ENCODE data around the gene ISCA2. TPM values are rescaled to one million over a fixed set of nuclear protein-coding genes. Genes with fewer than 3 reads are reported as not detected.
"Not testable (repeated sequence)": the region's sequence is repeated elsewhere in the genome, so short reads cannot be mapped to it uniquely, and the experiment has no call there.

The ISCA2 gene
- total and polyA plus RNA-seq, 9 donors = 21.7 to 27.1 (median 24.5) TPM

DNA sequence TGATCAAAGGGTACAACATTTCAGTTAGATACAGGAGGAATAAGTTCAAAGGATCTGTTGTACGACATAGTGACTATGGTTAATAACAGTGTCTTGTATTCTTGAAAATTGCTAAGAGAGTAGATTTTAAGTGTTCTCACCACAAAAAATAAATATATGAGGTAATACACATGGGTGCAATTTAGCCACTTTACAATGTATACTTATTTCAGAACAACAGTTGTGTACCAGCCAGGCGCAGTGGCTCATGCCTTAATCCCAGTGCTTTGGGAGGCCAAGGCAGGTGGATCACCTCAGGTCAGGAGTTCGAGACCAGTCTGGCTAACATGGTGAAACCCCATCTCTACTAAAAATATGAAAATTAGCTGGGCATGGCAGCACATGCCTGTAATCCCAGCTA, 42.8 kb downstream of the ISCA2 start:
- not testable (repeated sequence) for H3K4me1 ChIP-seq (ENCODE audit: control insufficient read depth, insufficient read depth, low read length)

DNA sequence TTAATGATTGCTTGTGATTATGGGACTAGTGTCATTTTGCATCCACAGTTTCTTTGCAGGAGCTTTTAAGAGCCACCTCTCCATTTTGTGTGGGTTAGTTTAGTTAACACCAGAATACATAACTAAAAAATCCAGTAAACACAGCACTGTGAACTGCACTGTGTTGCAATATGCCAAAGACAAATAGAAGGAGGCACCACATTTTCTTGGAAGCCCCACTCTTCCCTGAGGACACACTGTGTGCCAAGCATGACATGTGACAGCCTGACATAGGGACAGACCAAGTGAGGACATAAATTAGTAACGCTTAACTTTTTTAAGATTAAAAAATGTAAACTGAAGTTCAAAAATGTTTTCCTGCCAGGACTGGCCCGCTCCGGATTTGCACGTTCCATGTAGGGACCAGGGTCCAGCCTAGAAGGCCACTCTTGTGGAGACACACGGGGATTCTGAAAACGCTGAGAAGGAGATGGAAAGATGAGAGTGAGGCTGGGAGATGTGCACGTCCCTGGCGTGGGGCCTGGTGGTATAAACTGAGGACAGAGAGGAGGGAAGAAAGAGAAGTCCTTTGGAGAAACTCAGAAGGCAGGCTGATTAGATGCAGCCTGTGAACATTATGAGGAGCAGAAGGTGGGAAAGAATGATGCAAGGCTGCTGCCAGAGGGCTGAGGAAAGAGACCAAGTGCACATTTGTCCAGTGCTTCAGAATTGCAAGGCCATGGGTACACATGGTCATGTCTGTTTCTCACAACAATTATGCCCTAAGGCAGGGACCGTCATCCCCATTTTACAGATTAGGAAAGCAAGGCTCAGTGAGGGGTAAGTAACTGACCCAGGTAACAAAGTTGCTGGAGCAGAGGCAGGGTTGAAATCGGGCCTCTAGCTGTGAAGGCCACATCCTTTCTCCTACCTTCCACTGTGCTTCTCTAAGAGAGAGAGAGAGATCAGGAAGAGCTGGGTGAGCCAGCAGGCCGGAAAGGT, 45.1 kb downstream of the ISCA2 start:
- H3K9me3 ChIP-seq (replicated peaks; ENCODE audit: control insufficient read depth, low read depth, low read length) = no peaks in the 10 kb centered on the region
- no peak for DNase-seq
- WGBS (ENCODE audit: insufficient coverage) = 77% methylated on average over 9 of the region's 11 CpGs
- no peak overlapping the region for H3K27ac ChIP-seq (ENCODE audit: low read length)
- H3K4me1 ChIP-seq (ENCODE audit: control insufficient read depth, insufficient read depth, low read length) = peaks cover 5% of the 10 kb centered on the region
- peaks cover 7% of the 10 kb centered on the region for H3K27me3 ChIP-seq (ENCODE audit: control insufficient read depth, insufficient read depth, low read length)
- H3K4me3 ChIP-seq (ENCODE audit: low read length) = no peak overlapping the region
- H3K36me3 ChIP-seq (ENCODE audit: control insufficient read depth, insufficient read depth, low read length) = no peaks in the 10 kb centered on the region

More for the DNA sequence above, 42.8 kb downstream of the ISCA2 start:
- 93% methylated on average over 2 of the region's 3 CpGs for WGBS (ENCODE audit: insufficient coverage)
- not testable (repeated sequence) for DNase-seq; H3K27ac ChIP-seq (ENCODE audit: low read length); H3K27me3 ChIP-seq (ENCODE audit: control insufficient read depth, insufficient read depth, low read length); H3K9me3 ChIP-seq (replicated peaks; ENCODE audit: control insufficient read depth, low read depth, low read length); H3K36me3 ChIP-seq (ENCODE audit: control insufficient read depth, insufficient read depth, low read length); H3K4me3 ChIP-seq (ENCODE audit: low read length)

GRCh38 chr14:74539503-74539902, 45.9 kb downstream of the ISCA2 start:
- Histone ChIP-seq H3K36me3 (ENCODE audit: control insufficient read depth, insufficient read depth, low read length) (no peaks in the 10 kb centered on the region), H3K4me3 (ENCODE audit: low read length) (no peak overlapping the region), H3K27ac (ENCODE audit: low read length) (no peak overlapping the region), H3K9me3 (replicated peaks; ENCODE audit: control insufficient read depth, low read depth, low read length) (no peaks in the 10 kb centered on the region), H3K4me1 (ENCODE audit: control insufficient read depth, insufficient read depth, low read length) (peaks cover 13% of the 10 kb centered on the region), H3K27me3 (ENCODE audit: control insufficient read depth, insufficient read depth, low read length) (peaks cover 7% of the 10 kb centered on the region)
- DNase-seq = no peak
- WGBS (ENCODE audit: insufficient coverage) = 33% methylated on average over 2 of the region's 4 CpGs

- no peak for DNase-seq
- no peak overlapping the region for H3K27ac ChIP-seq (ENCODE audit: low read length)
Observed at GRCh38 chr14:74541225-74541624, 47.7 kb downstream of the ISCA2 start.

DNA sequence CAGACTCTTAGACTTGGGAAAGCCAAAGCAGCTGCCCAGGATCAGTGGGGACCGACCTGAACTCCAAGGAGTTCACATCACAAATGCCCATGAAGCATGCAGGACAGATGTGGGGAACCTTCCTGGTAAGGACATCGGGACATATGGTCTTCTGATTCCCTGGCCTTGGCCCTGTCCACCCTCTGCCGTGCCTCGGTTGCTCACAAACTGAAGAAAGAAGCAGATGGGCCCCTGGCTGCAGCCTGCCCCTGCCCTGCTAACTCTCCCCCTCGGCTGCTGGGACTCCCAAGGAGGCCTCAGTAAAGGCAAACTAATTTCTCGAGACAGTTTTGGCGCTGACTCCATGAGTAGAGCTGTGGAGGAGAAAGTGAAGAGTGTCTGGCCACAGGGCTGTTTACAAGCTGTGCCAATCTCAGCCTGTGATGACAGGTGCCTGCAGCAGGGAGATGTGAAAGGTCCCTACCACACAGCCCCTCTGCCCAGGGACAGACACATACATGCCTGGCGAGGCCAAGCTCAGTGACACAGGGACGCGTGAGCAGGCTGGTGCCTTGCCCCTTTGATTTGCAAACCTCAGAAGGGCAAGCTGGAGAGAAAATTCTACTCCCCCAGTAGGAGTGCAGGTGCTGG, 48.6 kb downstream of the ISCA2 start:
- no peak overlapping the region for H3K4me3 ChIP-seq (ENCODE audit: low read length)
- H3K27ac ChIP-seq (ENCODE audit: low read length) = no peak overlapping the region
- H3K27me3 ChIP-seq (ENCODE audit: control insufficient read depth, insufficient read depth, low read length) = peaks cover 15% of the 10 kb centered on the region

More at GRCh38 chr14:74541225-74541624, 47.7 kb downstream of the ISCA2 start:
- no peaks in the 10 kb centered on the region for H3K9me3 ChIP-seq (replicated peaks; ENCODE audit: control insufficient read depth, low read depth, low read length)
- no peaks in the 10 kb centered on the region for H3K36me3 ChIP-seq (ENCODE audit: control insufficient read depth, insufficient read depth, low read length)
- H3K4me1 ChIP-seq (ENCODE audit: control insufficient read depth, insufficient read depth, low read length) = peaks cover 29% of the 10 kb centered on the region
- 100% methylated on average over 1 of the region's 3 CpGs for WGBS (ENCODE audit: insufficient coverage)
- H3K4me3 ChIP-seq (ENCODE audit: low read length) = no peak overlapping the region
- H3K27me3 ChIP-seq (ENCODE audit: control insufficient read depth, insufficient read depth, low read length) = peaks cover 11% of the 10 kb centered on the region

DNA sequence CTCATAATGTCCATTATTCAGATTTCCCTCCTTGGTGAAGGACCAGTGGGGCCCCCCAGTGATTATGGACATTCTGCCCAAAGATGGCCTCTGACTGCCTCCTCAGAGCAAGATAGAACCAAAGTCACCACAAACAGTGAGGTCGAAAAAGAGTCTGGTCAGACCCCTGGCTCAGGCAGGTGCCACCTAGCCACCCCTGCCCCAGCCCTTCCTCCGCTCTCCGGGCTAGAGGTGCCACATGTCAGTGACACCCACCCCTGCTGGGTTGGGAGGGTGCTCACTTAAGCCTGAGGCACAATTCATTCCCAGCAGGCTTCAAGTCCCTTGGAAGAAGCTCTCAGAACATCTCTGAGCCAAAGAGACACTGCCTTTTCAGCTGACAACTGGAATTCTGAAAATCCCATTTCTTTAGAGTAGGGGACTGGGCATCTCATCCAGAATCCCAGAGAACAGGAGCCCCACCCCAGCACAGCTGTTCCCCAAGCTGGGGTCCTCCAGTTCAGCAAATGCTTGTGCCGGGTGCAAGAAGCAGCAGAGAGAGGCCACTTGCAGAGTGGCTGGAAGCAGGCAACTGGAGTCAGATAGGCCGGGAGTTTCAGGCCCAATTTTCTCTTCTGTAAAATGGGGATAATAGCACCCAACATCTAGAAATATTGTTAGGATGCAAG, 50.3 kb downstream of the ISCA2 start:
- H3K4me1 ChIP-seq (ENCODE audit: control insufficient read depth, insufficient read depth, low read length) = peaks cover 49% of the 10 kb centered on the region
- DNase-seq = no peak
- no peak overlapping the region for H3K27ac ChIP-seq (ENCODE audit: low read length)
- H3K27me3 ChIP-seq (ENCODE audit: control insufficient read depth, insufficient read depth, low read length) = peaks cover 19% of the 10 kb centered on the region
- 78% methylated on average over 4 of the region's 5 CpGs for WGBS (ENCODE audit: insufficient coverage)
- no peaks in the 10 kb centered on the region for H3K36me3 ChIP-seq (ENCODE audit: control insufficient read depth, insufficient read depth, low read length)
- H3K4me3 ChIP-seq (ENCODE audit: low read length) = no peak overlapping the region
- no peaks in the 10 kb centered on the region for H3K9me3 ChIP-seq (replicated peaks; ENCODE audit: control insufficient read depth, low read depth, low read length)

More for the DNA sequence above, 48.6 kb downstream of the ISCA2 start:
- DNase-seq = no peak
- H3K4me1 ChIP-seq (ENCODE audit: control insufficient read depth, insufficient read depth, low read length) = peaks cover 38% of the 10 kb centered on the region
- no peaks in the 10 kb centered on the region for H3K9me3 ChIP-seq (replicated peaks; ENCODE audit: control insufficient read depth, low read depth, low read length)
- WGBS (ENCODE audit: insufficient coverage) = 59% methylated on average over 4 of the region's 10 CpGs
- no peaks in the 10 kb centered on the region for H3K36me3 ChIP-seq (ENCODE audit: control insufficient read depth, insufficient read depth, low read length)

- no peaks in the 10 kb centered on the region for H3K36me3 ChIP-seq (ENCODE audit: control insufficient read depth, insufficient read depth, low read length)
- H3K9me3 ChIP-seq (replicated peaks; ENCODE audit: control insufficient read depth, low read depth, low read length) = no peaks in the 10 kb centered on the region
- peaks cover 49% of the 10 kb centered on the region for H3K4me1 ChIP-seq (ENCODE audit: control insufficient read depth, insufficient read depth, low read length)
- H3K27me3 ChIP-seq (ENCODE audit: control insufficient read depth, insufficient read depth, low read length) = peaks cover 16% of the 10 kb centered on the region
- DNase-seq = no peak
- H3K4me3 ChIP-seq (ENCODE audit: low read length) = no peak overlapping the region
- 61% methylated on average over 4 of the region's 4 CpGs for WGBS (ENCODE audit: insufficient coverage)
- no peak overlapping the region for H3K27ac ChIP-seq (ENCODE audit: low read length)
Observed at GRCh38 chr14:74545386-74545785, 51.8 kb downstream of the ISCA2 start.

DNA sequence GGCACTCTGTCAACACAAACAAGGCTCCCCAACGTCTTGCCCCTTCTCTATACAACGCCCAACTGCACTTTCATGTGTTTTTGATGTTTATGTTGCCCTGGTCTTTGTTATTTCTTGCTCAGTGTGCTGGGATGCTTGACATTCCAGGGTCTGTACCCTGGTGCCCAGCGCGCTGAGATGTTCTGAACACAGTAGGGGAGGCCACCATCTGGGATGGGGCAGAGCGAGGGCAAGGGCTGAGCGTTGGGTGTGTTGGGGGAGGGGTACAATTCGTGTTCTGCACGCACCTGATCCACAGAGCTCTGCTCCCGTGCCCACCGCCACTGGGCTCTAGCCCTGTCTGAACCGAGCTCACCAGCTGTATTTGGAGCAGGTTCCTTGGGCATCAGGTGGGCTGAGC, 52.9 kb downstream of the ISCA2 start:
- peaks cover 60% of the 10 kb centered on the region for H3K4me1 ChIP-seq (ENCODE audit: control insufficient read depth, insufficient read depth, low read length)
- WGBS (ENCODE audit: insufficient coverage) = 70% methylated on average over 7 of the region's 11 CpGs
- DNase-seq = no peak

More for the DNA sequence above, 52.9 kb downstream of the ISCA2 start:
- Histone ChIP-seq H3K27me3 (ENCODE audit: control insufficient read depth, insufficient read depth, low read length) (peaks cover 16% of the 10 kb centered on the region), H3K4me3 (ENCODE audit: low read length) (no peak overlapping the region), H3K9me3 (replicated peaks; ENCODE audit: control insufficient read depth, low read depth, low read length) (no peaks in the 10 kb centered on the region), H3K36me3 (ENCODE audit: control insufficient read depth, insufficient read depth, low read length) (no peaks in the 10 kb centered on the region), H3K27ac (ENCODE audit: low read length) (no peak overlapping the region)
